Stimulated activated CD8-positive, alpha-beta memory T cell treated with anti-CD3 and anti-CD28 coated beads, Interleukin-7, amount 100 ng/mL, for 24 hours (primary cell): Measurements from ENCODE around the gene TTC9.

ENCODE experiments used
- DNase-seq: peaks from one replicate; pipeline ENCODE4 v3.0.0-alpha.2; 2020; ENCODE audit warnings: low read depth

Gene TTC9

GRCh38 chr14:70716483-70716882, 74.8 kb downstream of the TTC9 start:
- no peak for DNase-seq

- no peak for DNase-seq
These were observed 75.2 kb downstream of the TTC9 start for GRCh38 chr14:70716958-70717357.

- no peak for DNase-seq
These were observed 76.8 kb downstream of the TTC9 start for GRCh38 chr14:70718383-70719118.

- DNase-seq, result no peak
These were observed 79.8 kb downstream of the TTC9 start for GRCh38 chr14:70721542-70721941.

GRCh38 chr14:70722418-70722817, 80.7 kb downstream of the TTC9 start:
- DNase-seq, result no peak

- DNase-seq, result no peak
These were observed 81.6 kb downstream of the TTC9 start for GRCh38 chr14:70723276-70723675.

GRCh38 chr14:70724110-70724509, 82.4 kb downstream of the TTC9 start:
- no peak for DNase-seq

- DNase-seq, result no peak
These were observed 83.2 kb downstream of the TTC9 start for GRCh38 chr14:70724944-70725343.
